OCI-LY3 (cell line): ENCODE data around the gene RIN3.

Experiments used
- CTCF ChIP-seq: fragments of 200-600, 300-600 bp; sonication (generic); IDR thresholded peaks from 2 replicates; pipeline ENCODE4 v1.5.1; 2014; ENCODE audit warnings: antibody characterized with exemption, low read length, low read depth
- EZH2phosphoT487 ChIP-seq: fragments of 200-600 bp; shearing (Covaris generic); IDR thresholded peaks from 2 replicates; pipeline ENCODE4 v1.6.1; 2018; ENCODE audit warnings: antibody characterized with exemption, mixed run types, low read depth

- TF ChIP-seq CTCF (no peak), EZH2phosphoT487 (no peak)
These were observed 157.2 kb downstream of the RIN3 start for GRCh38 chr14:92670643-92671366.
